ENCODE measurements around the gene SYN1. TPM values are rescaled to one million over a fixed set of nuclear protein-coding genes. Genes with fewer than 3 reads are reported as not detected.

Gene SYN1
- polyA plus RNA-seq, 1 donor (not counting 4 experiments of a cell fraction or from before 2014, with no cell fraction given), result 0.07 TPM

- Histone ChIP-seq H3K4me1 (ENCODE audit: control insufficient read depth, extremely low read depth, insufficient read depth, low read length) (no peaks in the 10 kb centered on the region), H3K9ac (ENCODE audit: control insufficient read depth, extremely low read depth, insufficient read depth, low read length) (no peak overlapping the region), H3K27ac (ENCODE audit: control insufficient read depth, insufficient read depth, low read length) (no peak overlapping the region), H3K4me3 (ENCODE audit: control insufficient read depth in 2 of 3, extremely low read depth in 1 of 3, insufficient read depth in 2 of 3, low read depth in 1 of 3, low read length in 3 of 3) (no peak overlapping the region), H2AFZ (ENCODE audit: control insufficient read depth, low read length) (no peak overlapping the region), H4K20me1 (ENCODE audit: control insufficient read depth, extremely low read depth, insufficient read depth, low read length) (no peaks in the 10 kb centered on the region), H3K9me1 (ENCODE audit: control insufficient read depth, extremely low read depth, insufficient read depth, low read length) (no peaks in the 10 kb centered on the region), H3K36me3 (ENCODE audit: control insufficient read depth in 2 of 2, extremely low read depth in 1 of 2, insufficient read depth in 2 of 2, low read length in 2 of 2) (peaks cover 0 to 5% of the 10 kb centered on the region in 2 experiments), H3K27me3 (ENCODE audit: control insufficient read depth, extremely low read depth, insufficient read depth, low read length) (no peaks in the 10 kb centered on the region), H3K79me2 (ENCODE audit: control insufficient read depth, insufficient read depth, low read length) (no peaks in the 10 kb centered on the region), H3K9me3 (ENCODE audit: control insufficient read depth, low read depth, low read length) (peaks cover 2% of the 10 kb centered on the region), H3K4me2 (ENCODE audit: control insufficient read depth, extremely low read depth, insufficient read depth, low read depth, low read length) (no peak overlapping the region)
- DNase-seq (ENCODE audit: low read depth, low spot score) (no peak), FAIRE-seq (no peak)
- dilution Hi-C loops (cut with MboI; ENCODE audit: extremely low pct_ligation_motif_present, low sequenced_read_pairs), result no loop called here
- no peak for TF ChIP-seq EZH2 (IDR thresholded peaks at IDR 0.05; ENCODE audit: low read length)
- no peak for TF ChIP-seq CTCF (optimal IDR thresholded peaks at IDR 0.05 in 1 of 3, IDR thresholded peaks at IDR 0.05 in 1 of 3, conservative IDR thresholded peaks at IDR 0.05 in 1 of 3; ENCODE audit: extremely low read depth in 1 of 3, insufficient read depth in 2 of 3, low read length in 3 of 3)
Measured at GRCh38 chrX:47631676-47632075, 12.0 kb upstream of the SYN1 start.

DNA sequence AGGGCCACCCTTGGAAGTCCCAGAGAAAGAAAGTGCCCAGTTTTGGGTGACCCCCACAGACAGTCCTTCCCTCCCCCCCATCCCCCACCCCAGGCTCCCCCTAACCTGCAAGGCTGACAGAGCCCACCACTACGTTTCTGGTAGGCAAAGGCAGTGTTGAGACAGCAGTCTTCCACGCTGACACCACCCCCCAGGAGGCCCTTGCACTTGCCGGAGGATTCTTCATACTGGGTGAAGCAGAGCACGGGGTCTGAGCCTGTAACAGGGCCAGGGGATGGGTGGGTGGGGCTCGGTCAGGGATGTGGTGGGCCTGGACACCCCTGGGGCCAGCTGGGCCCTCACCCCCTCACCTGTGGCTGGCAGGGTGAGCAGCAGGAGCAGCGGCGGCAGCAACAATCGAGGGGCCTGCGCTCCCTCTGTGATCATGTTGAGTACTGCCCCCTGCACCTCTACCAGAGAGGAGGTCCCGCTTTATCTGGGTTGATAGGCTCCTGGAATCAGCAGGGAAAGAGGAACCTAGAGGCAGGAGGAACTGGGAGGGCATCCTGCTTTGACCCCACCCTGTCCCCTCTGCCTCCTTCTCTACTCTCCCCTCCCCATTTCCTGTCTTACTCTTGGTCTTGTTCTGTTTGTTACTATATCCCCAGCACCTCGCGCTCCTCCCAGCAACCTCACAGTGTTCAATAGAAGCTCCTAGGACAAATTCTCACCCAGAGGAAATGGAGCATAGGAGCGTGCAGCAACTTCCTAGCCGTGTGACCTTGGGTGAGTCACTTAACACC is 10.0 kb upstream of the SYN1 start, which contains the start of gene CFP:
CFP (minus strand) TSS at position 512 of the 782 bp plus-strand sequence; CDS start at position 426, 86 bp downstream.
- FAIRE-seq (no peak), DNase-seq (ENCODE audit: low read depth, low spot score) (no peak)
- peaks cover 0 to 3% of the 10 kb centered on the region in 2 experiments for H3K36me3 ChIP-seq (ENCODE audit: control insufficient read depth in 2 of 2, extremely low read depth in 1 of 2, insufficient read depth in 2 of 2, low read length in 2 of 2)
- dilution Hi-C loops (cut with MboI; ENCODE audit: extremely low pct_ligation_motif_present, low sequenced_read_pairs), result no loop called here
- no peak within 1 kb of the TSS for H3K9ac ChIP-seq (ENCODE audit: control insufficient read depth, extremely low read depth, insufficient read depth, low read length)
- peaks cover 2% of the 10 kb centered on the region for H3K9me3 ChIP-seq (ENCODE audit: control insufficient read depth, low read depth, low read length)
- H3K4me3 ChIP-seq (ENCODE audit: control insufficient read depth in 2 of 3, extremely low read depth in 1 of 3, insufficient read depth in 2 of 3, low read depth in 1 of 3, low read length in 3 of 3), result no peak within 1 kb of the TSS
- H3K4me2 ChIP-seq (ENCODE audit: control insufficient read depth, extremely low read depth, insufficient read depth, low read depth, low read length), result no peak within 1 kb of the TSS
- TF ChIP-seq CTCF (optimal IDR thresholded peaks at IDR 0.05 in 1 of 3, IDR thresholded peaks at IDR 0.05 in 1 of 3, conservative IDR thresholded peaks at IDR 0.05 in 1 of 3; ENCODE audit: extremely low read depth in 1 of 3, insufficient read depth in 2 of 3, low read length in 3 of 3), result no peak
- H4K20me1 ChIP-seq (ENCODE audit: control insufficient read depth, extremely low read depth, insufficient read depth, low read length), result no peaks in the 10 kb centered on the region
- H2AFZ ChIP-seq (ENCODE audit: control insufficient read depth, low read length), result no peak within 1 kb of the TSS
- no peaks in the 10 kb centered on the region for H3K4me1 ChIP-seq (ENCODE audit: control insufficient read depth, extremely low read depth, insufficient read depth, low read length)
- no peak within 1 kb of the TSS for H3K27ac ChIP-seq (ENCODE audit: control insufficient read depth, insufficient read depth, low read length)
- no peaks in the 10 kb centered on the region for H3K79me2 ChIP-seq (ENCODE audit: control insufficient read depth, insufficient read depth, low read length)
- no peaks in the 10 kb centered on the region for H3K9me1 ChIP-seq (ENCODE audit: control insufficient read depth, extremely low read depth, insufficient read depth, low read length)
- H3K27me3 ChIP-seq (ENCODE audit: control insufficient read depth, extremely low read depth, insufficient read depth, low read length), result no peaks in the 10 kb centered on the region
